HepG2 (cell line): ENCODE data around the gene TREML4.
A peak's percentile ranks its signal among the peaks of the same experiment; 100 is the strongest.

Experiments used
- ADNP ChIP-seq: sonication (generic); formaldehyde crosslinking; IDR thresholded peaks from 2 replicates; pipeline ENCODE4 v1.4.0; 2020; ENCODE audit warnings: missing genetic modification reagents
- BHLHE40 ChIP-seq: IDR thresholded peaks from 2 replicates; pipeline ENCODE4 v1.6.1; 2011; ENCODE audit warnings: low read length, improper control_type of control experiment
- BORCS8-MEF2B ChIP-seq: sonication (generic); formaldehyde crosslinking; IDR thresholded peaks from 2 replicates; pipeline ENCODE4 v1.8.0; 2022; ENCODE audit warnings: mild to moderate bottlenecking, missing genetic modification reagents
- CREB1 ChIP-seq, 2 experiments: fragments of 450-650 bp in 1 of 2; IDR thresholded peaks; 2 replicates each; pipeline ENCODE4 v1.6.1; 2016 to 2017; ENCODE audit warnings: control low read depth in 1 of 2, mild to moderate bottlenecking in 1 of 2, missing compliant biosample characterization in 1 of 2, missing genetic modification characterization in 1 of 2
- EP300 ChIP-seq, 3 experiments: sonication (generic) in 1 of 3; formaldehyde crosslinking in 1 of 3; IDR thresholded peaks; 2 replicates each; pipeline versions ENCODE4 v1.5.1 to v1.6.1; 2011 to 2020; ENCODE audit warnings: low read depth in 2 of 3, low read length in 2 of 3, borderline replicate concordance in 1 of 3, improper control_type of control experiment in 1 of 3, mild to moderate bottlenecking in 1 of 3, missing genetic modification reagents in 1 of 3, moderate library complexity in 1 of 3
- FOSL1 ChIP-seq: sonication (generic); formaldehyde crosslinking; IDR thresholded peaks from 2 replicates; pipeline ENCODE4 v1.9.0; 2021; ENCODE audit warnings: missing genetic modification reagents, borderline replicate concordance
- GTF2F1 ChIP-seq: fragments of 150-350 bp; IDR thresholded peaks from 2 replicates; pipeline ENCODE4 v1.6.1; 2014; ENCODE audit warnings: low read length
- POLR2AphosphoS5 ChIP-seq: IDR thresholded peaks from 2 replicates; pipeline ENCODE4 v1.6.1; 2012; ENCODE audit warnings: low read depth, low read length
- TAF1 ChIP-seq: sonication (generic); formaldehyde crosslinking; IDR thresholded peaks from 2 replicates; pipeline ENCODE4 v1.4.0; 2020; ENCODE audit warnings: missing genetic modification reagents
- YY1 ChIP-seq: IDR thresholded peaks from 2 replicates; pipeline ENCODE4 v1.6.1; 2011; ENCODE audit warnings: low read length, low read depth, moderate library complexity, mild to moderate bottlenecking; ENCODE audit not compliant: insufficient read depth, insufficient replicate concordance
- ZNF549 ChIP-seq: sonication (generic); formaldehyde crosslinking; IDR thresholded peaks from 2 replicates; pipeline ENCODE4 v1.5.0; 2020; ENCODE audit warnings: missing genetic modification reagents
- TF ChIP-seq, protein P1 (sequence below): sonication (generic); formaldehyde crosslinking; IDR thresholded peaks from 2 replicates; pipeline ENCODE4 v1.5.0; 2020; ENCODE audit warnings: mild to moderate bottlenecking, missing genetic modification reagents, moderate library complexity

GRCh38 chr6:41278699-41279405 is 50.7 kb downstream of the TREML4 start:
- TF ChIP-seq FOSL1 (CRISPR knock-in tag) (no peak), CREB1 (IDR thresholded peaks at IDR 0.05) (no peak), CREB1 (CRISPR knock-in tag; IDR thresholded peaks at IDR 0.05) (no peak), EP300 (IDR thresholded peaks at IDR 0.05; ENCODE audit: low read depth in 2 of 2, low read length in 2 of 2) (no peak), EP300 (CRISPR knock-in tag; IDR thresholded peaks at IDR 0.05; ENCODE audit: borderline replicate concordance) (no peak), BORCS8-MEF2B (CRISPR knock-in tag) (no peak), ZNF549 (CRISPR knock-in tag) (no peak), GTF2F1 (no peak), POLR2AphosphoS5 (no peak), BHLHE40 (no peak), ADNP (no peak), TAF1 (CRISPR knock-in tag) (no peak), YY1 (no peak)
- TF ChIP-seq, protein P1, sequence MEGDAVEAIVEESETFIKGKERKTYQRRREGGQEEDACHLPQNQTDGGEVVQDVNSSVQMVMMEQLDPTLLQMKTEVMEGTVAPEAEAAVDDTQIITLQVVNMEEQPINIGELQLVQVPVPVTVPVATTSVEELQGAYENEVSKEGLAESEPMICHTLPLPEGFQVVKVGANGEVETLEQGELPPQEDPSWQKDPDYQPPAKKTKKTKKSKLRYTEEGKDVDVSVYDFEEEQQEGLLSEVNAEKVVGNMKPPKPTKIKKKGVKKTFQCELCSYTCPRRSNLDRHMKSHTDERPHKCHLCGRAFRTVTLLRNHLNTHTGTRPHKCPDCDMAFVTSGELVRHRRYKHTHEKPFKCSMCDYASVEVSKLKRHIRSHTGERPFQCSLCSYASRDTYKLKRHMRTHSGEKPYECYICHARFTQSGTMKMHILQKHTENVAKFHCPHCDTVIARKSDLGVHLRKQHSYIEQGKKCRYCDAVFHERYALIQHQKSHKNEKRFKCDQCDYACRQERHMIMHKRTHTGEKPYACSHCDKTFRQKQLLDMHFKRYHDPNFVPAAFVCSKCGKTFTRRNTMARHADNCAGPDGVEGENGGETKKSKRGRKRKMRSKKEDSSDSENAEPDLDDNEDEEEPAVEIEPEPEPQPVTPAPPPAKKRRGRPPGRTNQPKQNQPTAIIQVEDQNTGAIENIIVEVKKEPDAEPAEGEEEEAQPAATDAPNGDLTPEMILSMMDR, result peak; percentile 80
